Psoas muscle (tissue), 8 donors: ENCODE data around the gene ZNF385C. TPM values are rescaled to one million over a fixed set of nuclear protein-coding genes. Genes with fewer than 3 reads are reported as not detected.
A peak's percentile ranks its signal among the peaks of the same experiment; 100 is the strongest.
"Not testable (repeated sequence)": the region's sequence is repeated elsewhere in the genome, so short reads cannot be mapped to it uniquely, and the experiment has no call there.

Experiments
- ATAC-seq, 4 donors: fragments of 200-7000 bp; cut with Tn5 transposase; one replicate each; pipeline ENCODE4 v1.9.1; 2020; ENCODE audit warnings: moderate library complexity in 3 of 4, mild to moderate bottlenecking in 2 of 4
- DNase-seq, 2 donors: peaks; one replicate each; pipeline ENCODE4 v3.0.0-alpha.2; 2020
- H3K27ac ChIP-seq: fragments of 200-600 bp; one replicate; pipeline ENCODE4 v1.8.0; 2022
- H3K27me3 ChIP-seq, 3 donors: fragments of 200-600 bp in 1 of 3; one replicate each; pipeline versions ENCODE4 v1.6.1 to v1.8.0; 2013 to 2022; ENCODE audit warnings: low read length in 2 of 3, mild to moderate bottlenecking in 2 of 3, moderate library complexity in 1 of 3; ENCODE audit not compliant: insufficient read depth in 3 of 3
- H3K36me3 ChIP-seq, 2 donors: fragments of 200-600 bp in 1 of 2; one replicate each; pipeline versions ENCODE4 v1.6.1 to v1.8.0; 2013 to 2022; ENCODE audit warnings: low read depth in 1 of 2, mild to moderate bottlenecking in 1 of 2, moderate library complexity in 1 of 2; ENCODE audit not compliant: insufficient read depth in 1 of 2
- H3K4me1 ChIP-seq: fragments of 200-600 bp; one replicate; pipeline ENCODE4 v1.8.0; 2022
- H3K4me3 ChIP-seq: fragments of 200-600 bp; one replicate; pipeline ENCODE4 v1.8.0; 2022; ENCODE audit warnings: mild to moderate bottlenecking
- H3K9me3 ChIP-seq: fragments of 200-600 bp; one replicate; pipeline ENCODE4 v1.8.0; 2022
- CTCF ChIP-seq: fragments of 200-600 bp; IDR thresholded peaks from one replicate; pipeline ENCODE4 v1.8.0; 2022; ENCODE audit warnings: antibody characterized with exemption
- WGBS, 3 donors: extraction: QIAGEN DNeasy Blood & Tissue Kit; methylation state at CpG; one replicate each; pipeline versions ENCODE4 v1.1.6 to v1.1.7; 2013; 5-methylcytosine and 5-hydroxymethylcytosine counted together
- intact Hi-C, 2 donors: fragments of 100-400 bp; cut with DNase I; formaldehyde crosslinking; loops; one replicate each; pipeline versions ENCODE4 v1.11.0 to v1.14.2; 2022
- long read RNA-seq, 2 donors: library from polyadenylated mRNA; unstranded; transcript quantifications; one replicate each; pipeline ENCODE4 v2.0.0, GENCODE V29; 2021
- polyA plus RNA-seq, 3 donors: library from polyadenylated mRNA; stranded (reverse); fragments of 200-250 nt; gene quantifications; one replicate each; pipeline ENCODE4 v1.2.3, GENCODE V29; 2013
- total RNA-seq, 4 donors: library from RNA; stranded (reverse); fragmentation: NEBNext Ultra II Directional in 2 of 4; extraction: Animal tissue kit (Norgen Biotek cat#: 25700) in 2 of 4; gene quantifications; one replicate each; pipeline versions ENCODE4 v1.2.1 to v1.2.4, GENCODE V29; 2021 to 2023
- donor health status: healthy with polysubstance abuse.
- donor health status: DM: no; HTN: no; CAD: no; lungs with moderate emphysema.
- donor health status: Bipolar disorder and iron deficiency.
- donor health status: healthy.
- donor health status: DM: yes; HTN: yes; CAD: no.
- donor health status: DM: no; HTN: no; CAD: no.
- donor health status: DM: no; HTN: no; CAD: no.
- donor health status: DM: yes; HTN: yes; CAD: no.

Gene ZNF385C
- total RNA-seq (1 to 10 TPM in 3 of 4 donors, under 1 TPM in 1; 0.50 to 9.2 (median 1.1) TPM), polyA plus RNA-seq (under 1 TPM; 0.22 to 0.36 (median 0.32) TPM)
- long read RNA-seq, donor 1 = 0 reads
- long read RNA-seq, donor 2, partial matches to known transcripts = 0 of 1 reads
- long read RNA-seq, donor 2, other reads (novel, unspliced or antisense) = 1 of 1 reads

GRCh38 chr17:42097691-42098631 lies at the start of gene ZNF385C:
Gene ZNF385C, minus strand, starts transcription at chr17:42098473. Its CDS starts 35,417 bp downstream, at chr17:42063056.
- H3K4me1 ChIP-seq = peaks cover 10% of the 10 kb centered on the region
- H3K4me3 ChIP-seq = peak within 1 kb of the TSS; percentile 38
- DNase-seq (no peak), ATAC-seq (peak in 2 of 4 donors; percentile 22 to 32)
- no peak within 1 kb of the TSS for H3K27ac ChIP-seq
- peaks cover 0 to 9% (median 0%) of the 10 kb centered on the region in 3 donors for H3K27me3 ChIP-seq
- no peaks in the 10 kb centered on the region for H3K36me3 ChIP-seq
- intact Hi-C loops = loop anchor here in 1 of 2 donors (5.0 kb wide), 1 partner anchor 71 kb away; no protein-coding TSS in a partner anchor
- no peaks in the 10 kb centered on the region for H3K9me3 ChIP-seq
- no peak for TF ChIP-seq CTCF
- 19 to 24% (median 21%) methylated on average over 46 to 52 of the region's 52 CpGs for WGBS, 3 donors

- Histone ChIP-seq H3K27me3 (no peaks in the 10 kb centered on the region), H3K27ac (peak overlapping the region; percentile 57), H3K36me3 (peaks cover 0 to 26% of the 10 kb centered on the region in 2 donors), H3K4me3 (no peak overlapping the region), H3K9me3 (no peaks in the 10 kb centered on the region), H3K4me1 (peaks cover 47% of the 10 kb centered on the region)
- ATAC-seq (no peak), DNase-seq (no peak)
- intact Hi-C loops = no loop called here
- WGBS, 3 donors = 65 to 74% (median 68%) methylated on average over 13 of the region's 13 CpGs
- no peak for TF ChIP-seq CTCF
These were observed 48.8 kb upstream of the ZNF385C start for GRCh38 chr17:42146911-42147607.

GRCh38 chr17:42143138-42143537 lies 44.9 kb upstream of the ZNF385C start:
- DNase-seq = peak in 1 of 2 donors; percentile 72
- H3K4me1 ChIP-seq = peaks cover 65% of the 10 kb centered on the region
- H3K4me3 ChIP-seq, H3K27me3 ChIP-seq, H3K36me3 ChIP-seq, intact Hi-C loops, H3K9me3 ChIP-seq: not testable (repeated sequence)
- peak; percentile 58 to 79 (median 70) for ATAC-seq
- 23 to 33% (median 28%) methylated on average over 4 of the region's 4 CpGs for WGBS, 3 donors
- peak overlapping the region; percentile 85 for H3K27ac ChIP-seq

- Histone ChIP-seq H3K27ac (peak overlapping the region; percentile 85), H3K9me3 (no peaks in the 10 kb centered on the region), H3K27me3 (no peaks in the 10 kb centered on the region), H3K4me1 (peaks cover 72% of the 10 kb centered on the region), H3K36me3 (peaks cover 0 to 7% of the 10 kb centered on the region in 2 donors), H3K4me3 (no peak overlapping the region)
- peak; percentile 87 to 93 (median 89) for ATAC-seq
- TF ChIP-seq CTCF = no peak
- DNase-seq = peak; percentile 71 to 86
- WGBS, 3 donors = 30 to 31% (median 30%) methylated on average over 7 of the region's 7 CpGs
- intact Hi-C loops = no loop called here
These were observed 44.2 kb upstream of the ZNF385C start for GRCh38 chr17:42142371-42142896.
